DOHH2 (cell line): ENCODE measurements around the gene CHRDL2.

Experiments used
- H3F3A ChIP-seq: fragments of 200-600 bp; sonication (generic), shearing (Covaris generic); 2 replicates; pipeline ENCODE4 v1.6.0; 2016; ENCODE audit warnings: antibody characterized with exemption, mild to moderate bottlenecking; ENCODE audit not compliant: control insufficient read depth, insufficient read depth
- H3K27ac ChIP-seq: fragments of 200-600 bp; sonication (generic); 2 replicates; pipeline ENCODE4 v1.5.1; 2014; ENCODE audit warnings: low read depth, mild to moderate bottlenecking, low read length, moderate library complexity
- H3K27me3 ChIP-seq: fragments of 200-600 bp; sonication (generic); 2 replicates; pipeline ENCODE4 v1.6.1; 2014; ENCODE audit warnings: mild to moderate bottlenecking, low read length, mixed read lengths; ENCODE audit not compliant: control insufficient read depth
- H3K36me3 ChIP-seq: fragments of 200-600 bp; sonication (generic); 2 replicates; pipeline ENCODE4 v1.6.1; 2014; ENCODE audit warnings: mild to moderate bottlenecking, low read length, moderate library complexity, mixed read lengths; ENCODE audit not compliant: control insufficient read depth
- H3K4me1 ChIP-seq: fragments of 200-600 bp; sonication (generic); 2 replicates; pipeline ENCODE4 v1.6.1; 2014; ENCODE audit warnings: mild to moderate bottlenecking, low read length, mixed read lengths; ENCODE audit not compliant: control insufficient read depth
- H3K4me2 ChIP-seq: fragments of 200-600 bp; sonication (generic); 2 replicates; pipeline ENCODE4 v1.6.0; 2014; ENCODE audit warnings: mild to moderate bottlenecking, low read length, moderate library complexity
- H3K4me3 ChIP-seq: fragments of 200-600 bp; sonication (generic); 2 replicates; pipeline ENCODE4 v1.5.1; 2014; ENCODE audit warnings: mild to moderate bottlenecking, low read length, mixed read lengths
- H3K79me2 ChIP-seq: fragments of 200-600 bp; sonication (generic); 2 replicates; pipeline ENCODE4 v1.6.1; 2014; ENCODE audit warnings: mild to moderate bottlenecking, low read length, mixed read lengths; ENCODE audit not compliant: control insufficient read depth
- H3K9me2 ChIP-seq: fragments of 200-600 bp; sonication (generic); replicated peaks from 2 replicates; pipeline ENCODE4 v1.6.1; 2014; ENCODE audit warnings: mild to moderate bottlenecking, low read length, mixed read lengths; ENCODE audit not compliant: control insufficient read depth
- H3K9me3 ChIP-seq: fragments of 200-600 bp; sonication (generic); 2 replicates; pipeline ENCODE4 v1.6.1; 2014; ENCODE audit warnings: antibody characterized with exemption, low read length, mixed read lengths; ENCODE audit not compliant: control insufficient read depth, insufficient read depth
- H4K20me1 ChIP-seq: fragments of 200-600 bp; sonication (generic); 2 replicates; pipeline ENCODE4 v1.6.0; 2014; ENCODE audit warnings: low read depth, mild to moderate bottlenecking, antibody characterized with exemption, low read length, moderate library complexity; ENCODE audit not compliant: control insufficient read depth, insufficient read depth
- CTCF ChIP-seq: fragments of 200-600 bp; sonication (generic); IDR thresholded peaks from one replicate; pipeline ENCODE4 v1.5.1; 2014; ENCODE audit warnings: antibody characterized with exemption, mild to moderate bottlenecking, low read depth, low read length; ENCODE audit not compliant: poor library complexity, severe bottlenecking
- EZH2phosphoT487 ChIP-seq: fragments of 200-600 bp; sonication (generic); IDR thresholded peaks from 2 replicates; pipeline ENCODE4 v1.6.1; 2017; ENCODE audit warnings: borderline replicate concordance, mild to moderate bottlenecking, antibody characterized with exemption, low read length, moderate library complexity, mixed read lengths

Gene CHRDL2

GRCh38 chr11:74675761-74676160 lies 55.5 kb downstream of the CHRDL2 start:
- no peak overlapping the region for H3K27ac ChIP-seq
- no peaks in the 10 kb centered on the region; the same call in 1 of the 2 replicates for H4K20me1 ChIP-seq
- no peak for TF ChIP-seq CTCF
- TF ChIP-seq EZH2phosphoT487, result no peak
- no peaks in the 10 kb centered on the region for H3F3A ChIP-seq
- H3K4me2 ChIP-seq, result no peak overlapping the region
- H3K36me3 ChIP-seq, result no peaks in the 10 kb centered on the region
- no peaks in the 10 kb centered on the region for H3K9me2 ChIP-seq
- no peak overlapping the region for H3K4me3 ChIP-seq
- no peaks in the 10 kb centered on the region for H3K27me3 ChIP-seq
- no peaks in the 10 kb centered on the region for H3K9me3 ChIP-seq
- no peaks in the 10 kb centered on the region for H3K4me1 ChIP-seq
- H3K79me2 ChIP-seq, result no peaks in the 10 kb centered on the region

DNA sequence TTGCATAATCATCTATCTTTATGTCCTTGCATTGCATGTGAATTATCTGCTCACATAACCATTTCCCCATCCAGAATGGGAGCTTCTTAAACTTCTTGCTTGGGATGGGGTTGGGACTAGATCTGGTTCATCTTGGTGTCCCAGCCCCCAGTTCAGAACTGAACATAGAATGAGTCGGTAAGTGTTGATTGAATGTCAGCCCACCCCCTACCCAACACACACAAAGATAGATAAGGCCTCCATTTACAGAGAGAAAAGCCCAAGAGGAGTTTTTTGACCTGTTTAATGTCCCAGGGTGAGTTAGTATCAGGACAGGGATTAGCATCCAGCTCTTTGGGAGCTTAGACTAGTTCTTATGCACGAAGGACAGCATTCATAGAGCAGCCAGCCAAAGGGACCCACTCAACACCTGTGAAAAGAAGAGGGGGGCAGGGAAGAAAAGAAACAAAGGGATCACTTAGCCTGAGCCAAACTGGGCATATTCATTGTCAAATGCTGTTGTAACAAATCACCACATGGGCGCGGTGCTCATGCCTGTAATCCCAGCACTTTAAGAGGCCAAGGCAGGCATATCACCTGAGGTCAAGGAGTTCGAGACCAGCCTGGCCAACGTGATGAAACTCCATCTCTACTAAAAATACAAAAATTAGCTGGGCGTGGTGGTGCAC lies 57.4 kb downstream of the CHRDL2 start:
- H3K27me3 ChIP-seq, result no peaks in the 10 kb centered on the region
- H3K4me1 ChIP-seq, result no peaks in the 10 kb centered on the region
- H3F3A ChIP-seq, result no peaks in the 10 kb centered on the region
- H3K4me3 ChIP-seq, result no peak overlapping the region
- H3K79me2 ChIP-seq, result no peaks in the 10 kb centered on the region
- TF ChIP-seq EZH2phosphoT487 (no peak), CTCF (no peak)
- H3K4me2 ChIP-seq, result no peak overlapping the region
- H3K9me2 ChIP-seq, result no peaks in the 10 kb centered on the region
- H3K9me3 ChIP-seq, result no peaks in the 10 kb centered on the region
- no peaks in the 10 kb centered on the region for H3K36me3 ChIP-seq
- H3K27ac ChIP-seq, result no peak overlapping the region
- H4K20me1 ChIP-seq, result no peaks in the 10 kb centered on the region

DNA sequence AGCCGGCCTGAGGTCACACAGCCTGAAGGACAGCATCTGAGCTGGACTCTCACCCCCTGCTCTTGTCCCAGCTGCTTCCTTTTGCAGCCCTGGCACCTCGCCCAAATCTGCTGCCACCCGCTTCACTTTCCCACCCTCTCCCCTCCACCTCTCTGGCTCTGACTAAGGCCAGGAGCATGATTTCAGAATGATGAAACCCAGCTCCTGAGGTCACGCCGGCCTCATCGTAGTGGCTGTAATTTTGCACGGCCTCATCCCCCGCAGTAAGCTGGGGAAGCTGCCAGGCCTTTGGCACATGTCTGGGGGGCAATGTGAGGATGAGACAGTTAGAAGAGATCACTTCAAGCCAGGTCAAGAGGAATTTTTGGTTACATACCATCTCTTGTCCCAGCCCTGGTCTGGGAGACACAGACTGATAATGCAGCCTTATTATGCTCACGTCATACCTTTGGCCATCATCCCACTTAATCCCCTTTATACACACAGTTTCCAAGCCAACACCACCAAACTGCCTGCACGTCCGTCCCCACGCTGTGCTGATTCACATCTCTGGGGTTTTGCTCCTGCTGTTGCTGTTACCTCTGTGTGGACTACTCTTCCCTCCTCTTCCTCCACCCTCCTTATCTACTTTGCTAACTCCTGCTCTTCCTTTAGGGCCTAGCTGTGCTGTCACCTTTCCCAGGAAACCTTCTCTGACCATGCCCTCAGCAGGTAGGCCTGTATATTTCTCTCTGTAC lies 58.1 kb downstream of the CHRDL2 start:
- no peak overlapping the region for H3K27ac ChIP-seq
- no peaks in the 10 kb centered on the region for H3K9me3 ChIP-seq
- no peaks in the 10 kb centered on the region for H4K20me1 ChIP-seq
- H3K4me2 ChIP-seq, result no peak overlapping the region
- H3K4me3 ChIP-seq, result no peak overlapping the region
- no peaks in the 10 kb centered on the region for H3F3A ChIP-seq
- H3K4me1 ChIP-seq, result no peaks in the 10 kb centered on the region
- H3K9me2 ChIP-seq, result no peaks in the 10 kb centered on the region
- no peaks in the 10 kb centered on the region for H3K36me3 ChIP-seq
- no peaks in the 10 kb centered on the region for H3K27me3 ChIP-seq
- H3K79me2 ChIP-seq, result no peaks in the 10 kb centered on the region
- no peak for TF ChIP-seq CTCF
- TF ChIP-seq EZH2phosphoT487, result no peak
